ENCODE data around the gene COL9A2. TPM values are rescaled to one million over a fixed set of nuclear protein-coding genes. Genes with fewer than 3 reads are reported as not detected.
"Not testable (repeated sequence)": the region's sequence is repeated elsewhere in the genome, so short reads cannot be mapped to it uniquely, and the experiment has no call there.

Gene COL9A2
- polyA plus RNA-seq, 1 donor from 2014 or later = 2.3 TPM

GRCh38 chr1:40350391-40350790 is 33.3 kb upstream of the COL9A2 start:
- H3F3A ChIP-seq (ENCODE audit: insufficient read depth, low read length, poor library complexity, severe bottlenecking) = no peaks in the 10 kb centered on the region
- no peaks in the 10 kb centered on the region for H3K36me3 ChIP-seq (ENCODE audit: insufficient read depth, low read length)
- H3K27ac ChIP-seq (ENCODE audit: low read length) = no peak overlapping the region
- H2AFZ ChIP-seq (ENCODE audit: low read depth, low read length) = no peak overlapping the region
- no peak overlapping the region for H3K4me3 ChIP-seq (ENCODE audit: low read length)
- no peak overlapping the region for H3K9ac ChIP-seq (ENCODE audit: low read length)
- H3K4me2 ChIP-seq (ENCODE audit: low read length) = no peak overlapping the region
- no peaks in the 10 kb centered on the region for H3K9me3 ChIP-seq (ENCODE audit: low read length)
- H4K20me1 ChIP-seq (ENCODE audit: insufficient read depth) = no peaks in the 10 kb centered on the region
- no peaks in the 10 kb centered on the region for H3K27me3 ChIP-seq (ENCODE audit: insufficient read depth, low read depth, low read length)
- H3K9me2 ChIP-seq (ENCODE audit: insufficient read depth, low read length) = no peaks in the 10 kb centered on the region
- no peak for TF ChIP-seq RAD21 (conservative IDR thresholded peaks at IDR 0.05)
- TF ChIP-seq POLR2AphosphoS5 (IDR thresholded peaks at IDR 0.05) = no peak
- H3K79me2 ChIP-seq (replicated peaks; ENCODE audit: insufficient read depth, low read length) = no peaks in the 10 kb centered on the region

- Histone ChIP-seq H3K4me3 (ENCODE audit: low read length) (no peak overlapping the region), H3K27me3 (ENCODE audit: insufficient read depth, low read depth, low read length) (peaks cover 4% of the 10 kb centered on the region)
These were observed 27.5 kb upstream of the COL9A2 start for GRCh38 chr1:40344597-40344996.

GRCh38 chr1:40342381-40342717 is 25.3 kb upstream of the COL9A2 start:
- not testable (repeated sequence) for H4K20me1 ChIP-seq (ENCODE audit: insufficient read depth); H3K36me3 ChIP-seq (ENCODE audit: insufficient read depth, low read length); H3K27ac ChIP-seq (ENCODE audit: low read length); H3K9ac ChIP-seq (ENCODE audit: low read length); H3K9me2 ChIP-seq (ENCODE audit: insufficient read depth, low read length); H2AFZ ChIP-seq (ENCODE audit: low read depth, low read length); H3K79me2 ChIP-seq (replicated peaks; ENCODE audit: insufficient read depth, low read length); H3K4me3 ChIP-seq (ENCODE audit: low read length); H3K27me3 ChIP-seq (ENCODE audit: insufficient read depth, low read depth, low read length); H3K4me2 ChIP-seq (ENCODE audit: low read length); H3F3A ChIP-seq (ENCODE audit: insufficient read depth, low read length, poor library complexity, severe bottlenecking); H3K9me3 ChIP-seq (ENCODE audit: low read length)

More at GRCh38 chr1:40344597-40344996, 27.5 kb upstream of the COL9A2 start:
- Histone ChIP-seq H3K27ac (ENCODE audit: low read length) (no peak overlapping the region), H4K20me1 (ENCODE audit: insufficient read depth) (no peaks in the 10 kb centered on the region), H3K9ac (ENCODE audit: low read length) (no peak overlapping the region), H3K9me2 (ENCODE audit: insufficient read depth, low read length) (no peaks in the 10 kb centered on the region), H3K4me2 (ENCODE audit: low read length) (no peak overlapping the region), H3K36me3 (ENCODE audit: insufficient read depth, low read length) (no peaks in the 10 kb centered on the region), H3F3A (ENCODE audit: insufficient read depth, low read length, poor library complexity, severe bottlenecking) (no peaks in the 10 kb centered on the region), H3K9me3 (ENCODE audit: low read length) (no peaks in the 10 kb centered on the region), H3K79me2 (replicated peaks; ENCODE audit: insufficient read depth, low read length) (no peaks in the 10 kb centered on the region), H2AFZ (ENCODE audit: low read depth, low read length) (no peak overlapping the region)
- no peak for TF ChIP-seq MXI1 (conservative IDR thresholded peaks at IDR 0.05; ENCODE audit: poor library complexity, severe bottlenecking)
- TF ChIP-seq SMC3 (conservative IDR thresholded peaks at IDR 0.05; ENCODE audit: poor library complexity) = no peak
- TF ChIP-seq REST (IDR thresholded peaks at IDR 0.05; ENCODE audit: borderline replicate concordance) = no peak
- no peak for TF ChIP-seq CTCF (IDR thresholded peaks at IDR 0.05; ENCODE audit: poor library complexity, severe bottlenecking)
- TF ChIP-seq EZH2 (IDR thresholded peaks at IDR 0.05; ENCODE audit: borderline replicate concordance, insufficient read depth, low read length, poor library complexity, severe bottlenecking) = no peak

Data from neural cell (in vitro differentiated cells).